H1 (cell line): ENCODE results near the gene XK. TPM values are rescaled to one million over a fixed set of nuclear protein-coding genes. Genes with fewer than 3 reads are reported as not detected.

Experiments used
- GABPA ChIP-seq: IDR thresholded peaks from 2 replicates; pipeline ENCODE4 v1.6.1; 2011; ENCODE audit warnings: mild to moderate bottlenecking, low read length, moderate library complexity, borderline replicate concordance; ENCODE audit not compliant: insufficient read depth
- KDM4A ChIP-seq: IDR thresholded peaks from one replicate; pipeline ENCODE4 v1.7.1; 2012; ENCODE audit warnings: low read depth, mild to moderate bottlenecking, moderate library complexity, low read length, inconsistent platforms; ENCODE audit not compliant: severe bottlenecking
- RFX5 ChIP-seq: IDR thresholded peaks from 2 replicates; pipeline ENCODE4 v1.6.1; 2011; ENCODE audit warnings: low read depth, low read length, improper control_type of control experiment, borderline replicate concordance
- SIRT6 ChIP-seq: IDR thresholded peaks from one replicate; pipeline ENCODE4 v1.7.1; 2012; ENCODE audit warnings: low read length, inconsistent platforms
- ZNF274 ChIP-seq: IDR thresholded peaks from 2 replicates; pipeline ENCODE4 v1.7.0; 2012; ENCODE audit warnings: low read length, borderline replicate concordance; ENCODE audit errors: extremely low read depth
- polyA plus RNA-seq, 7 experiments: library from polyadenylated mRNA; depleted of rRNA in 3 of 7; stranded (reverse) in 5 of 7; unstranded in 2 of 7; fragments of >200 nt in 5 of 7; fragments of 200-250 nt in 2 of 7; gene quantifications; 1 replicate in 5 of 7; 2 replicates in 1 of 7; 4 replicates in 1 of 7; pipeline versions ENCODE4 v1.2.1 to v1.2.3, GENCODE V29; 2011 to 2013; ENCODE audit warnings: missing spikeins in 2 of 7, mixed read lengths in 2 of 7
- total RNA-seq: library from RNA; stranded (reverse); fragmentation: NEBNext Ultra II Directional; extraction: Animal tissue kit (Norgen Biotek cat#: 25700); gene quantifications from 2 replicates; pipeline ENCODE4 v1.2.1, GENCODE V29; 2021

Gene XK
- total and polyA plus RNA-seq, 2 of the 8 experiments (the other 6 are each of a cell fraction or from before 2014, with no cell fraction given) = 0.76 to 0.84 TPM

GRCh38 chrX:37763400-37763799 lies 77.8 kb downstream of the XK start (continued):
- no peak for TF ChIP-seq KDM4A
- no peak for TF ChIP-seq GABPA
- no peak for TF ChIP-seq RFX5
- no peak for TF ChIP-seq SIRT6
- TF ChIP-seq ZNF274 = no peak
